Left renal pelvis (tissue), 4 donors: Measurements from ENCODE around the gene MYH15. TPM values are rescaled to one million over a fixed set of nuclear protein-coding genes. Genes with fewer than 3 reads are reported as not detected.
"Not testable (repeated sequence)": the region's sequence is repeated elsewhere in the genome, so short reads cannot be mapped to it uniquely, and the experiment has no call there.

Experiments
- DNase-seq, 4 donors: peaks; one replicate each; pipeline ENCODE4 v3.0.0-alpha.2; 2013; ENCODE audit warnings: low read depth in 4 of 4, low spot score in 3 of 4
- polyA plus RNA-seq, 4 donors: library from polyadenylated mRNA; unstranded; fragments of 120-200 nt; gene quantifications; one replicate each; pipeline ENCODE4 v1.2.1, GENCODE V29; 2013; ENCODE audit not compliant: insufficient read length in 4 of 4

The MYH15 gene
- polyA plus RNA-seq, 4 donors: 0.26 to 0.49 (median 0.30) TPM

- no peak for DNase-seq
Measured at GRCh38 chr3:108393128-108393900, 117.1 kb downstream of the MYH15 start.

GRCh38 chr3:108391917-108392593, 118.3 kb downstream of the MYH15 start:
- DNase-seq: no peak

GRCh38 chr3:108389372-108389771, 121.0 kb downstream of the MYH15 start:
- no peak for DNase-seq

- DNase-seq: no peak
Measured at GRCh38 chr3:108388136-108389132, 122.0 kb downstream of the MYH15 start.

GRCh38 chr3:108387063-108387462, 123.3 kb downstream of the MYH15 start:
- DNase-seq: no peak

- no peak for DNase-seq
Measured at GRCh38 chr3:108383306-108383705, 127.1 kb downstream of the MYH15 start.

GRCh38 chr3:108381529-108382140, 128.8 kb downstream of the MYH15 start:
- DNase-seq: no peak

GRCh38 chr3:108380128-108380795, 130.1 kb downstream of the MYH15 start:
- no peak for DNase-seq

GRCh38 chr3:108378952-108379342, 131.4 kb downstream of the MYH15 start:
- not testable (repeated sequence) for DNase-seq

GRCh38 chr3:108378153-108378951, 132.0 kb downstream of the MYH15 start:
- DNase-seq: no peak

GRCh38 chr3:108377384-108377783, 133.0 kb downstream of the MYH15 start:
- DNase-seq: no peak

GRCh38 chr3:108376026-108376425, 134.4 kb downstream of the MYH15 start:
- no peak for DNase-seq

GRCh38 chr3:108359011-108359410, 151.4 kb downstream of the MYH15 start:
- DNase-seq: no peak

- no peak for DNase-seq
Measured at GRCh38 chr3:108357042-108357441, 153.4 kb downstream of the MYH15 start.

- no peak for DNase-seq
Measured at GRCh38 chr3:108354562-108354961, 155.8 kb downstream of the MYH15 start.

- no peak for DNase-seq
Measured at GRCh38 chr3:108352176-108352575, 158.2 kb downstream of the MYH15 start.

- no peak for DNase-seq
Measured at GRCh38 chr3:108346301-108347227, 163.8 kb downstream of the MYH15 start.
